Fibroblast of lung (primary cell): ENCODE measurements around the gene DENND6B. TPM values are rescaled to one million over a fixed set of nuclear protein-coding genes. Genes with fewer than 3 reads are reported as not detected.

Source experiments
- DNase-seq, 2 donors: peaks; one replicate each; pipeline versions ENCODE4 v3.0.0 to v3.0.0-alpha.2; 2010; ENCODE audit warnings: low read depth in 2 of 2
- H2AFZ ChIP-seq: 2 replicates; pipeline ENCODE4 v1.5.1; 2012; ENCODE audit warnings: low read length, control low read depth, inconsistent platforms
- H3K27ac ChIP-seq: 2 replicates; pipeline ENCODE4 v1.5.1; 2011; ENCODE audit warnings: low read length, control low read depth; ENCODE audit not compliant: insufficient read depth
- H3K27me3 ChIP-seq: 2 replicates; pipeline ENCODE4 v1.5.1; 2011; ENCODE audit warnings: mild to moderate bottlenecking, low read length; ENCODE audit not compliant: control insufficient read depth, insufficient read depth
- H3K36me3 ChIP-seq: 2 replicates; pipeline ENCODE4 v1.5.1; 2011; ENCODE audit warnings: low read length; ENCODE audit not compliant: control insufficient read depth, insufficient read depth
- H3K4me1 ChIP-seq: 2 replicates; pipeline ENCODE4 v1.5.1; 2011; ENCODE audit warnings: low read length; ENCODE audit not compliant: control insufficient read depth, insufficient read depth; ENCODE audit errors: extremely low read depth
- H3K4me2 ChIP-seq: 2 replicates; pipeline ENCODE4 v1.5.1; 2011; ENCODE audit warnings: low read length, control low read depth; ENCODE audit not compliant: insufficient read depth; ENCODE audit errors: extremely low read depth
- H3K4me3 ChIP-seq, 4 experiments: fragments of 200-600 bp in 1 of 4; sonication (generic) in 1 of 4; replicated peaks in 1 of 4; 2 replicates each; pipeline ENCODE4 v1.5.1; 2011 to 2016; ENCODE audit warnings: low read length in 4 of 4, low read depth in 3 of 4, mild to moderate bottlenecking in 3 of 4, control low read depth in 2 of 4, inconsistent platforms in 1 of 4, mixed read lengths in 1 of 4; ENCODE audit not compliant: insufficient read depth in 1 of 4; ENCODE audit errors: control extremely low read depth in 1 of 4
- H3K79me2 ChIP-seq: 2 replicates; pipeline ENCODE4 v1.5.1; 2012; ENCODE audit warnings: mild to moderate bottlenecking, low read length, inconsistent platforms; ENCODE audit not compliant: control insufficient read depth, insufficient read depth
- H3K9ac ChIP-seq: 2 replicates; pipeline ENCODE4 v1.5.1; 2011; ENCODE audit warnings: mild to moderate bottlenecking, low read length, control low read depth; ENCODE audit not compliant: insufficient read depth
- H3K9me3 ChIP-seq: 2 replicates; pipeline ENCODE4 v1.5.1; 2012; ENCODE audit warnings: low read depth, low read length; ENCODE audit not compliant: control insufficient read depth, insufficient read depth
- H4K20me1 ChIP-seq: 2 replicates; pipeline ENCODE4 v1.5.1; 2011; ENCODE audit warnings: low read length; ENCODE audit not compliant: control insufficient read depth, insufficient read depth; ENCODE audit errors: extremely low read depth
- EZH2 ChIP-seq: IDR thresholded peaks from 2 replicates; pipeline ENCODE4 v1.5.1; 2012; ENCODE audit warnings: low read length, control low read depth, mild to moderate bottlenecking; ENCODE audit errors: missing control alignments
- polyA plus RNA-seq, 2 donors: library from polyadenylated mRNA; depleted of rRNA in 1 of 2; stranded (reverse) in 1 of 2; unstranded in 1 of 2; fragments of >200 nt; gene quantifications; 2 replicates each; pipeline ENCODE4 v1.2.1, GENCODE V29; 2011 to 2012; ENCODE audit warnings: missing spikeins in 1 of 2
- total RNA-seq: library from RNA; depleted of rRNA; stranded (reverse); fragments of >200 nt; gene quantifications from 2 replicates; pipeline ENCODE4 v1.2.1, GENCODE V29; 2014
- TF ChIP-seq, protein P1 (sequence below), 2 donors: IDR thresholded peaks in 1 of 2; conservative IDR thresholded peaks in 1 of 2; 1 replicate in 1 of 2; 2 replicates in 1 of 2; pipeline ENCODE4 v1.5.1; 2011 to 2012; ENCODE audit warnings: low read length in 2 of 2, control low read depth in 1 of 2, inconsistent platforms in 1 of 2, low read depth in 1 of 2, mild to moderate bottlenecking in 1 of 2

DENND6B gene
- total and polyA plus RNA-seq, 2 donors (not counting 1 experiment from before 2014, with no cell fraction given), result 1.9 to 2.0 TPM

DNA sequence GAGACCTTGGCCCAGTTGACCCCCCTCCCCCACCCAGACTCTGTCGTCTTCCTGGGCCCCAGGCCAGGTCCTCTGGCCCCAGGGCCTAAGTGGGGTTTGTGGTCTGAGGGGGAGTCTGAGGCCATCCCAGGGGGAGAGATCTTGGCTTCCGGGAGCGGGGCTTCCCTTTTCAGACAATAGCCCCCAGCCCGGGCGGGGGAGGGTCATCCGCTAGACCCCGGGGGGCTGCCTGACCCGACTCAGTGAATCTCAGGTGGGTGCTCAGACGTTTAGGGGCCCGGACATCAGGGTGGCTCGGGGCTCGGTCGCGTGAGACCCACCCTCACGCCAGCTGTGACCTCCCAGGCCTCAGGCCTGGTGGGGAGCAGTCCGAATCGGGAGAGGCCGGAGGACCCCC, 57.2 kb downstream of the DENND6B start:
- Histone ChIP-seq H3K9me3 (no peaks in the 10 kb centered on the region), H3K36me3 (peaks cover 2% of the 10 kb centered on the region), H4K20me1 (no peaks in the 10 kb centered on the region), H3K27ac (no peak overlapping the region), H3K4me1 (peaks cover 10% of the 10 kb centered on the region), H2AFZ (no peak overlapping the region), H3K9ac (no peak overlapping the region), H3K4me2 (peak overlapping the region; percentile 40), H3K79me2 (no peaks in the 10 kb centered on the region), H3K4me3 (peak overlapping the region in 3 of 4 experiments; percentile 15 to 48 (median 29)), H3K27me3 (no peaks in the 10 kb centered on the region)
- DNase-seq, result no peak
- TF ChIP-seq EZH2, result no peak
- TF ChIP-seq, protein P1, sequence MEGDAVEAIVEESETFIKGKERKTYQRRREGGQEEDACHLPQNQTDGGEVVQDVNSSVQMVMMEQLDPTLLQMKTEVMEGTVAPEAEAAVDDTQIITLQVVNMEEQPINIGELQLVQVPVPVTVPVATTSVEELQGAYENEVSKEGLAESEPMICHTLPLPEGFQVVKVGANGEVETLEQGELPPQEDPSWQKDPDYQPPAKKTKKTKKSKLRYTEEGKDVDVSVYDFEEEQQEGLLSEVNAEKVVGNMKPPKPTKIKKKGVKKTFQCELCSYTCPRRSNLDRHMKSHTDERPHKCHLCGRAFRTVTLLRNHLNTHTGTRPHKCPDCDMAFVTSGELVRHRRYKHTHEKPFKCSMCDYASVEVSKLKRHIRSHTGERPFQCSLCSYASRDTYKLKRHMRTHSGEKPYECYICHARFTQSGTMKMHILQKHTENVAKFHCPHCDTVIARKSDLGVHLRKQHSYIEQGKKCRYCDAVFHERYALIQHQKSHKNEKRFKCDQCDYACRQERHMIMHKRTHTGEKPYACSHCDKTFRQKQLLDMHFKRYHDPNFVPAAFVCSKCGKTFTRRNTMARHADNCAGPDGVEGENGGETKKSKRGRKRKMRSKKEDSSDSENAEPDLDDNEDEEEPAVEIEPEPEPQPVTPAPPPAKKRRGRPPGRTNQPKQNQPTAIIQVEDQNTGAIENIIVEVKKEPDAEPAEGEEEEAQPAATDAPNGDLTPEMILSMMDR (conservative IDR thresholded peaks at IDR 0.05 in 1 of 2, IDR thresholded peaks at IDR 0.05 in 1 of 2; ENCODE audit: low read depth in 1 of 2, low read length in 2 of 2), result no peak

DNA sequence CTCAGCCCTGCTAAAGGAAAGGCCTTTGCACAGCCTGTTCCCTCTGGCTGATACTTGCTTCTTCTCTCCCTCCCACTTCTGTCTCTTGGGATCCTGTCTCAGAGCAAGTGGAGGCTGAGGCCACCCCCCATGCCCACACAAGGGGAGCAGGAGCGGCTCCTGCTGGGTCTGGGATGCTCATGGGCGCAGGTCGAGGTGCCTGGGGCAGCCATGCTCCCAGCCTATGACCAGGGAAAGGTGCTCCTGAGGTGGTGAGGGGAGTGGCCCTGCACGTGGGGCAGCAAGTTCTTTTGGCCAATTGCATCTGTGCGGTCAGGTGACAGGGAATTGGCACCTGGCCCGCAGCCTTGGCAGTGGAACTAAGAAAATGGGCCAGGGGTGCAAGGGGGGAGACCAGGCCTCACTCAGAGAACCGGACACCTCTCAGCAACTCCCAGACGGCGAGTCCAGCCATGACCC, 58.1 kb downstream of the DENND6B start:
- TF ChIP-seq, protein P1 (conservative IDR thresholded peaks at IDR 0.05 in 1 of 2, IDR thresholded peaks at IDR 0.05 in 1 of 2; ENCODE audit: low read depth in 1 of 2, low read length in 2 of 2), result no peak
- no peak for TF ChIP-seq EZH2
- no peak overlapping the region for H3K4me2 ChIP-seq
- no peak overlapping the region for H2AFZ ChIP-seq
- peaks cover 10% of the 10 kb centered on the region for H3K4me1 ChIP-seq
- DNase-seq, result no peak
- H3K27me3 ChIP-seq, result no peaks in the 10 kb centered on the region
- no peak overlapping the region for H3K27ac ChIP-seq
- H3K4me3 ChIP-seq, result no peak overlapping the region
- H3K79me2 ChIP-seq, result no peaks in the 10 kb centered on the region
- no peaks in the 10 kb centered on the region for H4K20me1 ChIP-seq
- H3K9ac ChIP-seq, result no peak overlapping the region
- no peaks in the 10 kb centered on the region for H3K36me3 ChIP-seq
- H3K9me3 ChIP-seq, result no peaks in the 10 kb centered on the region

- peaks cover 10% of the 10 kb centered on the region for H3K4me1 ChIP-seq
- H3K36me3 ChIP-seq, result no peaks in the 10 kb centered on the region
- no peak overlapping the region for H3K27ac ChIP-seq
- no peaks in the 10 kb centered on the region for H4K20me1 ChIP-seq
- H3K4me3 ChIP-seq, result peak overlapping the region in 1 of 4 experiments; percentile 46
- no peaks in the 10 kb centered on the region for H3K27me3 ChIP-seq
- peak; percentile 41 to 51 for DNase-seq
- no peaks in the 10 kb centered on the region for H3K79me2 ChIP-seq
- H3K9ac ChIP-seq, result no peak overlapping the region
- H3K4me2 ChIP-seq, result peak overlapping the region; percentile 44
- no peaks in the 10 kb centered on the region for H3K9me3 ChIP-seq
- no peak overlapping the region for H2AFZ ChIP-seq
- TF ChIP-seq, protein P1 (conservative IDR thresholded peaks at IDR 0.05 in 1 of 2, IDR thresholded peaks at IDR 0.05 in 1 of 2; ENCODE audit: low read depth in 1 of 2, low read length in 2 of 2), result peak in 1 of 2 donors; percentile 27
- TF ChIP-seq EZH2, result no peak
These were observed 59.0 kb downstream of the DENND6B start for GRCh38 chr22:50267591-50268390.
